ENCODE data around the gene PIK3C2G. TPM values are rescaled to one million over a fixed set of nuclear protein-coding genes. Genes with fewer than 3 reads are reported as not detected.
A peak's percentile ranks its signal among the peaks of the same experiment; 100 is the strongest.
"Not testable (repeated sequence)": the region's sequence is repeated elsewhere in the genome, so short reads cannot be mapped to it uniquely, and the experiment has no call there.

Gene PIK3C2G
- total and polyA plus RNA-seq, 2 experiments from 2014 or later = not detected

DNA sequence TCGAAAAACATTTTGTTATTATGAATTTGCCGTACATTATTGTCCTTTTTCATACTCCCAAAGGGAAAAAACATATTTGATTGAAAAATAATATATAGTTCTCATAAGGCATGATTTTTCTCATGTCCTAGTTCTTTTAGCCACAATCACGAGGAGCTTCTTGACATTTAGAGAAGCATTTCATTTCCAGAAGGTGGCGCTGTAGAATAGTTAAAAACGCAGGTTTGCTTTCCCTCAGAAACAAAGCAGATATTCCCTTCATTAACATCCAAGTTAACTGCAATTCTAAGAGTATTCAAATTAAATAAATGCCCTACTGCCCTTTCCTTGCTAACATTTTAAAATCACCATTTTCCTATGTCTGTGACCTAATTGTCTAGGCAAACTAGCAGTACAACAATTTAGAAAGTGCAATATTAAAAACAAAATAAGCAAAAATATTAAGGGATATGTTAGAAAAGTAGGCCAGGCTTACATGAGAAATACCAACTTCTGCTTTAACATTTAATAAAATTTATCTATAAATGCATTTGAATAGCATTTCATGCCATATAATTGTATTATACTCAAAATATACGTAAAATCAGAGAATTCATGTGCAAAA lies 10.9 kb upstream of the PIK3C2G start:
- Histone ChIP-seq H3K9ac (no peak overlapping the region), H3K27ac (no peak overlapping the region), H3K4me2 (ENCODE audit: unreplicated experiment) (no peak overlapping the region), H3K79me2 (ENCODE audit: insufficient read depth) (no peaks in the 10 kb centered on the region), H3K9me2 (ENCODE audit: insufficient read depth) (no peaks in the 10 kb centered on the region), H3K36me3 (ENCODE audit: low read depth) (no peaks in the 10 kb centered on the region), H3F3A (ENCODE audit: insufficient read depth) (no peaks in the 10 kb centered on the region), H4K20me1 (ENCODE audit: insufficient read depth) (no peaks in the 10 kb centered on the region), H2AFZ (no peak overlapping the region), H3K4me1 (ENCODE audit: insufficient read depth) (no peaks in the 10 kb centered on the region), H3K27me3 (replicated peaks; ENCODE audit: insufficient read depth) (no peaks in the 10 kb centered on the region), H3K4me3 (no peak overlapping the region), H3K9me3 (ENCODE audit: low read depth) (no peaks in the 10 kb centered on the region)
- 28 to 30% methylated on average over 6 of the region's 6 CpGs for WGBS, 2 experiments (ENCODE audit: low coverage in 1 of 2, low lambda C conversion rate in 2 of 2, missing lambda C conversion rate in 2 of 2)
- TF ChIP-seq EZH2phosphoT487 (IDR thresholded peaks at IDR 0.05; ENCODE audit: insufficient read depth, low read depth) (no peak), EZH2 (IDR thresholded peaks at IDR 0.05; ENCODE audit: insufficient read depth, poor library complexity, severe bottlenecking) (no peak)
- in situ Hi-C loops (cut with MboI) = loop anchor here (10.0 to 25.0 kb wide), 2 partner anchors 924 to 1037 kb away; no protein-coding TSS in a partner anchor
- peak; percentile 84 for DNase-seq

DNA sequence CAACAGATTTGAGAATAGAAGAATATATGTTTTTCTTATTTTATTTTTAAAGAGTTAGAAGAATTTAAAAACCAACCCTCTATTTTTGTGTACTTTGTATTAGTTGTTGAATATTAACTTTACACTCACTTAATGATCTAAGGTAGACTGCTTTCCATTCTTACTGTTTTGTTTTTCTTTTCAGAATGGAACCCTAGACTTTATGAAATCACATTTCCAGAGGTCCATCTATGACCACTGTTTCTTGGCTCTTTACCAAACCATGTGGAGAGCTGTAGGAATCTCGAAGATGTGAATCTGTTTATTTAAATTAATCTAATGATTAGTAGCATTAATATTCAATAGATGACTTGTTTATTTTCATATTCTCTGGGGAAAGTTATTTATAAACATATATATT lies 7.2 kb upstream of the PIK3C2G start:
- H3F3A ChIP-seq (ENCODE audit: insufficient read depth) = no peaks in the 10 kb centered on the region
- no peak overlapping the region for H2AFZ ChIP-seq
- TF ChIP-seq EZH2 (IDR thresholded peaks at IDR 0.05; ENCODE audit: insufficient read depth, poor library complexity, severe bottlenecking) (no peak), EZH2phosphoT487 (IDR thresholded peaks at IDR 0.05; ENCODE audit: insufficient read depth, low read depth) (no peak)
- H3K4me1 ChIP-seq (ENCODE audit: insufficient read depth) = no peaks in the 10 kb centered on the region
- H4K20me1 ChIP-seq (ENCODE audit: insufficient read depth) = no peaks in the 10 kb centered on the region
- no peaks in the 10 kb centered on the region for H3K79me2 ChIP-seq (ENCODE audit: insufficient read depth)
- in situ Hi-C loops (cut with MboI) = loop anchor here (10.0 to 25.0 kb wide), 2 partner anchors 921 to 1033 kb away; no protein-coding TSS in a partner anchor
- H3K36me3 ChIP-seq (ENCODE audit: low read depth) = no peaks in the 10 kb centered on the region
- no peaks in the 10 kb centered on the region for H3K9me2 ChIP-seq (ENCODE audit: insufficient read depth)
- no peak overlapping the region for H3K4me3 ChIP-seq
- no peak overlapping the region for H3K27ac ChIP-seq
- H3K9ac ChIP-seq = no peak overlapping the region
- 0 to 6% methylated on average over 1 of the region's 1 CpG for WGBS, 2 experiments (ENCODE audit: low coverage in 1 of 2, low lambda C conversion rate in 2 of 2, missing lambda C conversion rate in 2 of 2)
- H3K4me2 ChIP-seq (ENCODE audit: unreplicated experiment) = no peak overlapping the region
- DNase-seq = peak; percentile 5
- no peaks in the 10 kb centered on the region for H3K9me3 ChIP-seq (ENCODE audit: low read depth)
- no peaks in the 10 kb centered on the region for H3K27me3 ChIP-seq (replicated peaks; ENCODE audit: insufficient read depth)

DNA sequence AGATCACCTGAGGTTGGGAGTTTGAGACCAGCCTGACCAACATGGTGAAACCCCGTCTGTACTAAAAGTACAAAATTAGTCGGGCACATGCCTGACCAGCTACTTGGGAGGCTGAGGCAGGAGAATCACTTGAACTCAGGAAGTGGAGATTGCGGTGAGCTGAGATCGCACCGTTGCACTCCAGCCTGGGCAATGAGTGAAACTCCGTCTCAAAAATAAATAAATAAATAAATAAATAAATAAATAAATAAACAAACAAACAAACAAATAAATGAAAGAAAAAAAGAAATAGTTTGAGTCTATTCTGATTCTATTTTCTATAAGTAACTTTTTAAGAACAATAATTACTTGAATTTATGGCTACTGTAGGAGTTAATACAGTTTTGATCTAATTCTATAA lies 6.3 kb upstream of the PIK3C2G start:
- H3K9me2 ChIP-seq (ENCODE audit: insufficient read depth); H3K9ac ChIP-seq; H4K20me1 ChIP-seq (ENCODE audit: insufficient read depth); H2AFZ ChIP-seq; H3K4me3 ChIP-seq; H3K4me1 ChIP-seq (ENCODE audit: insufficient read depth); H3K79me2 ChIP-seq (ENCODE audit: insufficient read depth); H3K27ac ChIP-seq; H3K4me2 ChIP-seq (ENCODE audit: unreplicated experiment); H3K36me3 ChIP-seq (ENCODE audit: low read depth); H3F3A ChIP-seq (ENCODE audit: insufficient read depth); DNase-seq; H3K27me3 ChIP-seq (replicated peaks; ENCODE audit: insufficient read depth); H3K9me3 ChIP-seq (ENCODE audit: low read depth): not testable (repeated sequence)
- in situ Hi-C loops (cut with MboI) = loop anchor here (10.0 to 25.0 kb wide), 2 partner anchors 920 to 1032 kb away; no protein-coding TSS in a partner anchor
- 80 to 81% methylated on average over 6 of the region's 6 CpGs for WGBS, 2 experiments (ENCODE audit: low coverage in 1 of 2, low lambda C conversion rate in 2 of 2, missing lambda C conversion rate in 2 of 2)

DNA sequence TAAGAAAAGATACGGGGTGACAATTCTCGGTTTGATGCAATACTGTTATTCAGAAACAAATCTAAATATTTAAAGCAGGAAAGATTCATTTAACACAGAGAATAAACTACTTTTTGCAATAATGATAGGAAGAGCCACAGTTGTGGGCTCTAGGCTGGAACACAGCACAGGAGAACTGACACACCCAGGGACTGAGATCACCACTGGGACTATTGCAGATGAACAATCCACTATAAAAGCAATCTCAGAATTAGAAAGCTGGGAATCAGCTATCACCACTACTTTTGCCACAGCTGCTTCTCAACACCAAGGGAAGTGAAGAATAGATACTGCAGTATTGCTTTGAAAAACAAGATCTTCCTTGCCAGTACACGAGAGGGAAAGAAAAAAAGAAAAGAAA lies 4.1 kb upstream of the PIK3C2G start:
- WGBS, 2 experiments (ENCODE audit: low coverage in 1 of 2, low lambda C conversion rate in 2 of 2, missing lambda C conversion rate in 2 of 2) = 55 to 74% methylated on average over 3 of the region's 3 CpGs
- Histone ChIP-seq H3K79me2 (ENCODE audit: insufficient read depth) (no peaks in the 10 kb centered on the region), H3K4me3 (no peak overlapping the region), H3F3A (ENCODE audit: insufficient read depth) (no peaks in the 10 kb centered on the region), H3K27me3 (replicated peaks; ENCODE audit: insufficient read depth) (no peaks in the 10 kb centered on the region), H2AFZ (0 out of 2 replicates have a peak overlapping the region, but pooled peaks have one; percentile 29), H3K9me2 (ENCODE audit: insufficient read depth) (no peaks in the 10 kb centered on the region), H3K36me3 (ENCODE audit: low read depth) (no peaks in the 10 kb centered on the region), H4K20me1 (ENCODE audit: insufficient read depth) (no peaks in the 10 kb centered on the region), H3K9me3 (ENCODE audit: low read depth) (no peaks in the 10 kb centered on the region), H3K9ac (no peak overlapping the region), H3K4me1 (ENCODE audit: insufficient read depth) (no peaks in the 10 kb centered on the region), H3K4me2 (ENCODE audit: unreplicated experiment) (no peak overlapping the region), H3K27ac (no peak overlapping the region)
- peak; percentile 6 for DNase-seq
- TF ChIP-seq EZH2phosphoT487 (IDR thresholded peaks at IDR 0.05; ENCODE audit: insufficient read depth, low read depth) (no peak), EZH2 (IDR thresholded peaks at IDR 0.05; ENCODE audit: insufficient read depth, poor library complexity, severe bottlenecking) (no peak)
- in situ Hi-C loops (cut with MboI) = loop anchor here (10.0 to 25.0 kb wide), 2 partner anchors 918 to 1030 kb away; no protein-coding TSS in a partner anchor
